Hematopoietic multipotent progenitor cell (in vitro differentiated cells): ENCODE data around the gene CPN1. TPM values are rescaled to one million over a fixed set of nuclear protein-coding genes. Genes with fewer than 3 reads are reported as not detected.
"Not testable (repeated sequence)": the region's sequence is repeated elsewhere in the genome, so short reads cannot be mapped to it uniquely, and the experiment has no call there.

Source experiments
- DNase-seq, 3 donors: peaks; one replicate each; pipeline ENCODE4 v3.0.0-alpha.2; 2011 to 2015; ENCODE audit warnings: low read depth in 2 of 3, low spot score in 2 of 3
- total RNA-seq: library from RNA; depleted of rRNA; stranded (reverse); fragments of >200 nt; gene quantifications from one replicate; pipeline ENCODE4 v1.2.3, GENCODE V29; 2012

Gene CPN1
- total RNA-seq, 1 donor, result not detected

DNA sequence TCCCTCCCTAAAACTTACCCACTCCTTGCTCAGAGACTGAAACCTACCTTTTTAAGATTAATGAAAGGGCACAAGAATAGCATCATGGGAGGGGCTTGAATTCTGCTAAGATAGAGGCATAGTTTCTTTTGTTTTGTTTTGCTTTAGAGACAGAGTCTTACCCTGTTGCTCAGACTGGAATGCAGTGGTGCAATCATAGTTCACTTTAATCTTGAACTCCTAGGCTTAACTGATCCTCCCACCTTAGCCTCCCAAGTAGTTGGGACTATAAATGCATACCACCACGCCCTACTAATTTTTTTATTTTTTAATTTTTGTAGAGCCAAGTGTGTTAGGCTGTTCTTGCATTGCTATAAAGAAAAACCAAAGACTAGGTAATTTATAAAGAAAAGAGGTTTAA lies 54.3 kb downstream of the CPN1 start:
- DNase-seq, result no peak

DNA sequence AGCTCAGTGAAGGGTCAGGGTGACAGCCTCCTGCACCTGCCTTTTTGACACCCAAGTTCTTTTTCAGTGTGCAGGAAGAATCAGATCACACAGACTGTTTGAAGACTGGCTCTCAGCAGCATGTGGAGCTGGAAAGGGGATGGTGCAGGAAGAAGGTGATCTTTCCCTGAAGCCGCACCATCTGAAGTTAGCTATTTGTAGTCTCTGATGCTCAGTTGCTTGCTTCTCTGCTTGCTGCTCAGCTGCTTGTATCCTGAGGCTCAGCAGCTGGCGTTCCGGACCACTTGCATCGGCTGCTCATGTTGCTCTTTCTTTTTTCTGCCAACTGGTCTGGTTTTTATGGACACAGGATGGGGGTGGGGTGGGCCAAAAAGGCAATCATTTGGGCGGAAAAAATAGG lies 56.1 kb downstream of the CPN1 start:
- no peak for DNase-seq

DNA sequence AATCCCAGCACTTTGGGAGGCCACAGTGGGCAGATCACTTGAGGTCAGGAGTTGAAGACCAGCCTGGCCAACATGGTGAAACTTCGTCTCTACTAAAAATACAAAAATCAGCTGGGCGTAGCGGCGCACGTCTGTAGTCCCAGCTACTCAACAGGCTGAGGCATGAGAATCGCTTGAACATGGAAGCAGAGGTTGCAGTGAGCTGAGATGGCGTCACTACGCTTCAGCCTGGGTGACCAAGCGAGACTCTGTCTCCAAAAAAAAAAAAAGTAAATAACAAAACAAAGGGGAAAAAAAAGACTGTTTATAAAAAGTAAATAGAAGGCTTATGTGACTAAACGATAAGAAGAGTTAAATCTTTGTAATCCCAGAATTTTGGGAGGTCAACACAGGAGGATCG lies 56.9 kb downstream of the CPN1 start:
- no peak for DNase-seq

DNA sequence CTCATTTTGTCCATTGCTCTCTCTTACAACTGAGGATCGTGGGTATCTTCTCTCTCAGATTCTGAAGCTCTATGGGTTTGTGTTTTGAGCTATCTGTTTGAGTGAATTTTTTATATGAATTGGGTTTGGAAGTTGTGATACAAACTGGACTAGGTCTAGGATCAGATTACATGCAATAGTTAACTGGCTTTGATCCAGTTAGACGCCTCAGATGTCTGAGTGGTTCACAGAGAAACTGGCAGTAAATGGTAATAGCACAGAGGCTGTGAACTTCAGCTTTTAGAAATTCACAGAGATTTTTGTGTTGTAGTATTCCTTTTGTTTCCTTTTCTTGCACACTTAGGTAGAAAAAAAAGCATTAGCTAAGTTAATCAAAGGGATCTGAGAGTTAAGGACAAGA lies 59.3 kb downstream of the CPN1 start:
- DNase-seq, result no peak

DNA sequence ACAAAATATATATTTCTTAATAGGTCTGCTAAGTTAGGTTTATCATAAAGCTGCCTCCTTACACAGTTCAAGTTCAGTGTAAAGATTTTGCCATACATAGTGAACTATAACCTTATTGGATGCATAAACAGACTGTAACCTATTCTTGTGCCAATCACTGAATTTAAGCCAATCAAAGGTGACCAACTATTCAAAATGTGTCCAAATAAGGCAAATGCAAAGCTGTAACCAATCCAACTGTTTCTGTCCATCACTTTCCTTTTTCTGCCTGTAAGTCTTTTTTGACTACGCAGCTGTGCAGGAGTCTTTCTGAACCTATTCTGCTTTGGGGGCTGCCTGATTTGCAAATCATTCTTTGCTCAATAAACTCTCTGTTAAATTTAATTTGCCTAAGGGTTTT lies 60.3 kb downstream of the CPN1 start:
- no peak for DNase-seq

DNA sequence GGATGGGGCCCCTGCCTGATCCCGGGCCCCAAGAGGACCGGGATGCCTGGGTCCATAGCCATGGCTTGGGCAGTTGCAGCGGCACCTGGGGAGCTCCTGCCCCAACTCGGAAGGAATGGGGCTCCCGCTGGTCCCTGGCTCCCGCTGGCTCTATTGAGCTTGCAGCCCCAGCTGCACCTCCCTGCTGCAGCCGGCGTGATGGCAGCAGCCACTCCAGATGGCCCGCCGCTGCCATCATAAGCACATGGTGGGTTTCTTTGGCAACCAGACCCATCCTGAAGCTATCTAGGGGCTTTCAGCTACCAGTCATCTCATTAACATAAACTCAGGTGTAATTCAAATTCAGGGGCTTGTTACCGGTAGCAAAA lies 60.8 kb downstream of the CPN1 start:
- DNase-seq, result no peak

DNA sequence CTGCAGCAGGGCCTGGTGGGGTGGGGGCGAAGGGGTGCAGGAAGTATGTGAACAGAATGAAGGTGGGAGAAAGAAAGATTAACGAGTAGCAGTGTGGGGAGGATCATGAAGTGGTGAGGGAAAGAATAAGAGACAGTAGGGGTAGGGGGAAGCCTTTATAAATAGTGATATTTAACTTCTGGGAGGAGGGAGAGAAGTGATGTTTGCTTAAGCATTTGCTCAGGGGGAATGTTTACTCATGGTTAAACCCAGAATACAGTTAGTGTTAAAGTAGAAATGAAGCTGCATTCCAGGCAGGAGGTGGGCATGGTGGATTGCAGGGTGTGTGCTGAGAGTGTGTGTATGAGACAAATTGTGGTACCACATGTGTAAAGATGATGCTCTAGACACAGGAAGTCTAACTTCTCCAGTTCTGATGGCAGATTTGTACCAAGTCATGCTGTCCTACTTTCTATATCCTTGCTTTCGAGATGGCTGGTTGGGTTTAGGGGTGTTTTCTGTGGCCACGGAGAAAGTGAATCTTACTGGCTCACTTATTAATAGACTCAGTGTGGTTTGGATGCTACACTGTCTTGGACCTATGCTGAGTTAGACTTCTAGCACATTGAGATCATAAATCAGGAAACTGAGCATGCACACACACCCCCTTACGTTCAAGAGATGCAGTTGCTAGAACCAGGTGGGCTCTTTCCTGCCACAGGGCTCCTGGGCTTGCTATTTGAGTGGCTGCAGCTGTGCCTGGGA lies 61.4 kb downstream of the CPN1 start:
- DNase-seq, result peak in 1 of 3 donors; percentile 14

DNA sequence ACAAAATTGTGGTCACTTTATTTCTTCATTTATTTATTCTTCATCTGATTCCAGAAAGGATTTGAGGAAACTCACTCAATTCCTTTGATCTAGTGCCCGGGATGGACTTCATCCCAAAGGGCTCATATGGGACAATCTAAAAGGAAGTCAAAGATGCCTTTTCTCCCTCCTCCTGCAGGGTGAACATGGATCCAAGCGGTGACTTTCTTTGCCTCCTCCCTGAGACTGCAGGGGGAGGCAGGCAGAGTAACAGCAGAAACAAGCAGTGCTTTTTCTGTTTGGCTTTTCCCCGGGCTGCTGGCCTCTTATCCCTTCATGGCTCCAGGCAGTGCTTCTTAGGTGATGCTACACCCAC lies 61.9 kb downstream of the CPN1 start:
- no peak for DNase-seq

DNA sequence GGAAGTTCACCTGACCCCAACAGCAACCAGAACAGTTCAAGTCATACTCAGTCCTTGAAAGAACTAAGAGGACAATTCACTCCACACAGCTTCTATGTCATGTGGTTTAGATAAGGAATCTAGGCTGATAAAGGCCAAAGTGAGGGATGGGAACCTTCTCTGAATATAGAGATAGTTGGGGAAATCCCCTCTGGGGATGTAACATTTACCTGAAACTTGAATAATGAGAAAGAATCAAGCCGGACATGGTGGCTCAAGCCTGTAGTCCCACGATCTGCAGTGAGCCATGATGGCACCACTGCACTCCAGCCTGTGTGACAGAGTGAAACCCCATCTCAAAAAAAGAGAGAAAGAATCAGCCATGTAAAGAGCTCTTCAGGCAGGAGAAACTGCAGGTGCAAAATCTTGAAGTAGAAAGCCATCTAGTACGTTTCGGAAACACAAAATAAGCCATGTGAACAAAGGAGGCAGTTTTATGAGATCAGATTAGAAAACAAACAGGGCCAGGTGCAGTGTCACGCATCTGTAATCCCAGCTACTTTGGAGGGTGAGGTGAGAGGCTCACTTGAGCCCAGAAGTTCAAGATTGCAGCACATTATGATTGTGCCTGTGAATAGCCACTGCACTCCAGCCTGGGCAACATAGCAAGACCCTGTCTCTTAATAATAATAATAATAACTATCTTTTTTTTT lies 67.5 kb downstream of the CPN1 start:
- DNase-seq, result no peak

DNA sequence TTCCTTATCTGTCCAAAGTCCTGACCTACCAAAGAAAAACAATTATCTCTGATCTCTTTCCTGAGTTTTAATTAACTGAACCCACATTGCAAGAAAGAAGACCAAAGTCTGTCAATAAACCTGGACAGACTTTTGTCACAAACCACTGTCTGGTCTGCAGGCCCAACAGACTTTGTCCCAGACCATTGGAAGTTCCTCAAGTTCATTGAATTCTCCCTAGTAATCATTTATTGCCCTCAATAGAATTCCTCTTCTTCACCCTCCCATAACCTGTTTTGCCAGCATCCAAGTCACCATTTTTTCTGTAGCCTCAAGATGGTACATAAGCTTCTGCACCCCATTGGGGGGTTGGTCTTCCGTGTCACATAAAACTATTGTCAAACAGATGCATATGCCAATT lies 68.0 kb downstream of the CPN1 start:
- DNase-seq, result no peak

DNA sequence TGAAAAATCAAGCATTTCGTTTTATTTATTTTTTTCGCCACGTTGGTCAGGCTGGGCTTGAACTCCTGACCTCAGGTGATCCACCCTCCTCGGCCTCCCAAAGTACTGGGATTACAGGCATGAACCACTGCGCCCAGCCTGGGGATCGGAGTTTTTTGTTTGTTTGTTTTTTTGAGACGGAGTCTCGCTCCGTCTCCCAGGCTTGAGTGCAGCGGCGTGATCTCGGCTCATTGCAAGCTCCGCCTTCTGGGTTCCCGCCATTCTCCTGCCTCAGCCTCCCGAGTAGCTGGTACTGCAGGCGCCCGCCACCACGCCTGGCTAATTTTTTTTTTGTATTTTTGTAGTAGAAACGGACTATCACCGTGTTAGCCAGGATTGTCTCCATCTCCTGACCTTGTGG lies 69.8 kb downstream of the CPN1 start:
- not testable (repeated sequence) for DNase-seq

DNA sequence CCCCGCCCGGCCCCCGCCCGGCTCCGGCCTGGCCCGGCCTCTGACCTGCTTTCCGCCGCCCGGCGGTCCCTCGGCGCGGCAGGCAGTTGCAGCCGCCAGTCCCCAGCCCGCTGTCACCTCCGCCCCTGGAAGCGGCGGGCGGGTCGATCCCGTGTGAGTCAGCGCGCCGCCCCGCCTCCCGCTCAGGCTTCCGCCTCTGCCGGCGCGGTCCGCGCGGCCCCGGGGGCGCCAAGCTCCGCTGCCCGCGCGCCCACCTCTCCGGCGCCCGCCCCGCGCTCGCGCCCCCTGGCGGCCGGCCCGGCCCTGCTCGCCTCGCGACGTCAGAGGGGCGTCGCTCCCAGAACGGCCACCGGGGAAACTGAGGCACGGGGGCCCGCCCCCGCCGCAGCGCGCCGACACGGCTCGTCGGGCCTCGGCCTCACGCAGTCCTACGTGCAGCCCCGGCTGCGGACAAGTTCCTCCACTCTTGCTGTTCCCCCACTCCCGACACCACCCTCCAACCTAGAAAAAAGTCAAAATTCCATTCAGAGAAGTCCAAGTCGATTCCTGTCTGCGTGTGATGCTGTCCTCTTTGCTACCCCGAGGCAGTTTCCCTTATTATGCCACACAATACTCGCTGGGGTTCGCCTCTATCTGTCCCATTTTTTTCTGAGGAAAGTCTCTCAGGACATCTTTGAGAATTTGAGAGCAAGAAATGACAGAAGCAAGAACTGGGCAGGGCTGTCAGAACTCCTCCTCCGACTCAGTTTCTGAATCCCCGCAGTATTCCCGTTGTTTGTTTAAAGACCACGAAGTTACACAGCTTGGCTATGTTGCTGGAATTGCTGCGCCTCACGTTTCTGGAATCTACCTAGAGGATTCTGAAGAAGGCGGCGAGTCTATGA lies 71.6 kb downstream of the CPN1 start, which contains the start of gene DNMBP:
DNMBP (minus strand) TSS at position 155 of the 884 bp plus-strand sequence. CDS start 37,823 bp downstream, outside the sequence.
- peak; percentile 59 to 90 (median 88) for DNase-seq

DNA sequence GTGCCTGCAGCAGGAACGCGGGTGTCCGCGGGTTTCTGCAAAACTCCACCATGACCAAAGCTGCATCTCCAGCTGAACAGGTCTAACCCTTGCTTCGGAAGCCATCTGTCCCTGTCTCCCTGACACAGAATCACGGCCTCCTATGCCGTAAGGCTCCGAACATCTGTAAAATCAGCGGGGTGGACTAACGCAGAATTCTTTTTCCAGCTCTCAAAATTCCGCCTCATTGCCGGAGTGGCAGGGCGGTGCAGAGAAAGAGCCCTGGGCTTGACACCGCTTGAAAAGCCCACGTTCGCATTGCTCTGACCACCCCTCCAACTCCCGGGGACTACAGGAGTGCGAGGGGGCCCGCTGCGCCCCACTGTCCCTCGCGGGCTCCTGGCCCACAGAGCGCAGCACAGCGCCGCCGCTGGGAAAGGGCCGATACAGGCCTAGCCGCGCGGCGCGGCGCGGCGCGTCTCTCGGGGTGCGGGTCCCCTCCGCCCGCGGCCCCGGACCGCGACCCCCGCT lies 72.3 kb downstream of the CPN1 start:
- peak in 2 of 3 donors; percentile 5 to 68 for DNase-seq

DNA sequence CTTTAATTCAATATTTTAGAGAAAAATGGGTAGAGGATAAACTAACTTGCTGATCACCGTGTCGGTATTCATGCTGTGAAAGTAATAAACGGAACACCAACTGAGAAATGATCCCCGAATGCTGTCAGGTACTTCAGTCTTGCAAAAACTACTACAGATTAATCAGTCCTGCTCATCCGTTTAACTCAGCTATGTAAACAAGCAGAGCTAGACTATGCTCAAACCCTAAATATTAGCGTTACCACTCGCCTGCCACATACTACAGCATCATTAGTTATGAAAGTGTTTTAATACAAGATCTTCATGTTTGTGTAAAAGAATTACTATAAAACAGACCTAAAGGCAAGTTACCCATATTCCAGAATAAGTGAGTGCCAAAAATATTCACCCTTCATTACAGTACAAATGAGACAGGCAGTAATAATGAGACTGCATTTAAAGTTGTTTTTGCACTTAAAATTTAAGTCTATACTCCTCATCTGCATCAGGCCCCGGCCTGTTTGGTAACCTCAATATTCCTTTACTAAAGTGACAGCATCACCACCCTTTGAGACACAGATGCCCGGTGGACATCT lies 72.9 kb downstream of the CPN1 start:
- DNase-seq, result no peak

DNA sequence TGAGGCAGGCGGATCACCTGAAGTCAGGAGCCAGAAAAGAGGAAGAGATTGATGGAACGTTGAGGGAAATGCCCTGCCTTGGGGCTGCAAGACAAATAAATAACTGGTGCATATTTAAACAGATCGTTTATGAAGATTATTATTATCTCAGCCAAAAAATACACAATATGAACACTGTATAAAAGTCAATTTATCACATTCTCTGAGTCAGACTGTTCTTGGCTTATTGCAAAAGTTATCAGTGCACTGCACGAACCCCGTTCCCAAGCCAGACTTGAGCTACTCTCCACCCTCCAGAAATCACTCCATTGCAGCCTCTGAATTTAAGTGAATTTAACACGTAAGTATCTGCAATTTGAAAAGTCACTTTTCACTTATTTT lies 73.5 kb downstream of the CPN1 start:
- DNase-seq, result no peak

DNA sequence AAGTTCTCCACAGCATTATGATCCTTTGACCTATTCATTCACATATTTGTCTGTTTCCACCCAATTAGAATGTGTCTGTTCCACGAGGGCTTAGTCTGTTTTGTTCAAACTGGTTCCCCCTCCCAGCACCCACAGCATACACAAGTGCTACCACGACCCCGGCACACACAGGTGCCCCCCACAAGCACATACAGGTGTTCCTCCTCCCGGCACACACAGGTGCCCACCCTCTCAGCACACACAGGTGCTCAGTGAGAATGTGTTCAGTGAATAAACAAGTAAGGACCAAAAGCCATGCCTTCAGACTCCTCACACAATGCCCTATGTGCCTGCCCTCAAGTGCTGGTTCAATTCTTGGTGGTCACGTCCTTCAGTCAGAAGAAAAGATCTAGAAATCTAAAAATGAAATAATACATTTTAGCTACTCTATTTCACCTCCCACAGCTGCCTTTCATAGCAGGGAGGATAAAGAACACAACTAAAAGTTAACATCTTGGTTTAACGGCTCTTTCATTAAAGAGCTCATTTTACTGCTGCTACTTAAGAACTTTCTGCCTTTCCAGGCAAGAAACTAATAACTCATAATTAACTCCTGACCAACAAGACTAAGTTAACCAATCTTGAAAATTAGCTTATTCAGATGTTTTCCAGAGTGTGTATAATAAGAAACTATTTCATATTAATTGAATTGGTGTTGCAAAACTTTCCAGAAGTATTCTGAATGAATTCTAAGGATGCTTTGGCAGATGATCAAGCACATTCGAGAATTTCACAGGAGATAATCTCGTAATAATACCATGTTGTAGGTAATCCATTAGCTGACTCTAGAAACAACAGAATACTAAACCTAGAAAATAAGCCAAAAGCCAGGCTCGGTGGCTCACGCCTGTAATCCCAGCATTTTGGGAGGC lies 74.2 kb downstream of the CPN1 start:
- no peak for DNase-seq

DNA sequence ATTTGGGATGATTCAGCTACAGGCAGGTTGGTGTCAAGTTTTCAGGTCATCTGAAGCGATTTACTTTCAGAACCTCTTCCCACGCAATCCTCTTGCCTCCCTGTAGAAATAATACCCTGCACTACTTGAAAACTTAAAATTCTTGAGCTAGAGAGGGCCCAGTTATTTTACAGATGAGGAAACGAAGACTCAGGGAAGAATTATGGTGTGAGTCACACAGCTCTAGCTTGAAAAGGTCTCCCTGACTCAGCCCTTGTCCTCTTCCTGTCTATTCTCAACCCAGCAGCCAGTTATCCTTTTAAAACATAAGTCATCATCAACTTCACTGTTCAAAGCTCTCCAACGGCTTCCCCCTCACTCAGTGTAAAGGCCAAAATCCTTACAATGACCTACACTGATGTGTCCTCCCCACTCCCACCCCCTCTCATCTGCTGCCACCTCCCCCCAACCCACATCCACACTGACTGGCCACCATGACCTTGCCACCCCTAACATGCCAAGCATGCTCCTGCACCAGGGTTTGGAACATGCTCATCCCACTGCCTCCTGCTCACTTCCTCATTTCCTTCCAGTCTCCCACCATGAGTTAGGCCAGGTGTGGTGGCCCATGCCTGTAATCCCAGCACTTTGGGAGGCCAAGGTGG lies 75.3 kb downstream of the CPN1 start:
- peak in 2 of 3 donors; percentile 24 to 47 for DNase-seq

DNA sequence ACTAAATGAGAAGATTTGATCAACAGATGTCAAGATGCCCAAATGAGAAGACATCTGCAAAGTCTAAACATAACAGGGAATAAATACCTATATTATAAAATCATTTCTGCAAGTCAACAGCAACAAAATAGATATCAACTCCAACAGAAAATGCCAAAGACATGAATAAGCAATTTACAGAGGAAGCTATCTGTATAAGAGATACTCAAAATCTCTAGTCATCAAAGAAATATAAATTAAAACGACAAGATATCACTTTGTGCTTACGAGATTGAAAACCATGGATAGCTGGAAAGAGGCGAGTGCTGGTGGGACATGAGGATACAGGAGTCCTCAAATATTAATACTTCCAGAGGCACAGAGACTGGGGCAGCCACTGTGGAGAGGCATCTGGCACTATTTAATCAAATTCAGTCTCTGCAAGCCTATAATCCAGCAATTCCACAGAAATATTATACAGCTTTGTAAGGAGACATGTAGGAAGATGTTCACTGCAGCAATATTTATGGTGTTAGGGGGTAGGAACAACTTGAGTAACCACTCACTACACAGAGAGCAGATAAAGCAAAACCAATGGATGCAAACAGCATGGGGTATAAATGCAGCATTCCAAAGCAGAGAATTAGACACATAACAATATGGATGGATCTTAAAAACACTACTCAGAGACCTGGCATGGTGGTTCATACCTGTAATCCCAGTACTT lies 76.7 kb downstream of the CPN1 start:
- no peak for DNase-seq
